CD4-positive, alpha-beta T cell treated with Interleukin-6 at 100 ng/mL for 8 hours (primary cell): ENCODE data around the gene TAS2R30.
"Not testable (repeated sequence)": the region's sequence is repeated elsewhere in the genome, so short reads cannot be mapped to it uniquely, and the experiment has no call there.

Experiments used
- DNase-seq: peaks from one replicate; pipeline ENCODE4 v3.0.0-alpha.2; 2020; ENCODE audit warnings: mixed read lengths, low spot score

TAS2R30 gene

GRCh38 chr12:11114130-11114529 lies 20.3 kb downstream of the TAS2R30 start:
- not testable (repeated sequence) for DNase-seq

GRCh38 chr12:11111213-11111612 lies 23.2 kb downstream of the TAS2R30 start:
- not testable (repeated sequence) for DNase-seq

GRCh38 chr12:11108862-11109261 lies 25.6 kb downstream of the TAS2R30 start:
- no peak for DNase-seq

- no peak for DNase-seq
Observed at GRCh38 chr12:11107719-11108118, 26.7 kb downstream of the TAS2R30 start.

GRCh38 chr12:11106288-11106687 lies 28.2 kb downstream of the TAS2R30 start:
- DNase-seq, result no peak

GRCh38 chr12:11105546-11105945 lies 28.9 kb downstream of the TAS2R30 start:
- DNase-seq, result no peak

GRCh38 chr12:11094910-11095309 lies 39.5 kb downstream of the TAS2R30 start:
- not testable (repeated sequence) for DNase-seq

- no peak for DNase-seq
Observed at GRCh38 chr12:11092128-11092527, 42.3 kb downstream of the TAS2R30 start, which contains the start of gene TAS2R43. Gene TAS2R43, minus strand, starts transcription at chr12:11092313. Its CDS starts 84 bp downstream, at chr12:11092229.

- no peak for DNase-seq
Observed at GRCh38 chr12:11089246-11089645, 45.2 kb downstream of the TAS2R30 start.

- no peak for DNase-seq
Observed at GRCh38 chr12:11085419-11085818, 49.0 kb downstream of the TAS2R30 start.
